ENCODE measurements around the gene CRYL1. TPM values are rescaled to one million over a fixed set of nuclear protein-coding genes. Genes with fewer than 3 reads are reported as not detected.

CRYL1 gene
- total and polyA plus RNA-seq, 9 of the 15 experiments (the other 6 are each of a cell fraction or from before 2014, with no cell fraction given), result 1.0 to 6.9 (median 2.4) TPM

- no peak for FAIRE-seq
- ChIA-PET CTCF (ENCODE audit: low intra/inter-chr PET ratio) (no interaction called here), POLR2A (no interaction called here)
- H3K79me2 ChIP-seq (ENCODE audit: control insufficient read depth, insufficient read depth, low read length), result no peaks in the 10 kb centered on the region
- ATAC-seq, result no peak
- no peaks in the 10 kb centered on the region for H3K36me3 ChIP-seq (ENCODE audit: control insufficient read depth, insufficient read depth, low read length)
- no peaks in the 10 kb centered on the region for H3K4me1 ChIP-seq (replicated peaks in 1 of 2; ENCODE audit: control insufficient read depth in 2 of 2, insufficient read depth in 2 of 2, low read length in 2 of 2)
- H3K9me1 ChIP-seq (ENCODE audit: control insufficient read depth, insufficient read depth, low read length), result no peaks in the 10 kb centered on the region
- H3K27ac ChIP-seq (ENCODE audit: extremely low read depth, low read depth, low read length), result no peak overlapping the region
- no peaks in the 10 kb centered on the region for H4K20me1 ChIP-seq (replicated peaks; ENCODE audit: control insufficient read depth, insufficient read depth, low read length)
- H2AFZ ChIP-seq (ENCODE audit: low read depth, low read length), result no peak overlapping the region
- H3K4me3 ChIP-seq, result no peak overlapping the region
- no peak for DNase-seq (ENCODE audit: extremely low read depth in 1 of 4, low spot score in 3 of 4)
- H3K4me2 ChIP-seq (ENCODE audit: insufficient read depth, low read length), result no peak overlapping the region
- no TSS peak for BruUV-seq (replicated peaks)
- no peak overlapping the region for H3K9ac ChIP-seq (ENCODE audit: insufficient read depth in 1 of 2, low read depth in 2 of 2, low read length in 2 of 2)
- WGBS (ENCODE audit: insufficient coverage, low coverage, missing lambda C conversion rate), result 26% methylated on average over 5 of the region's 10 CpGs
- no peaks in the 10 kb centered on the region for H3K27me3 ChIP-seq (ENCODE audit: control insufficient read depth in 2 of 2, insufficient read depth in 2 of 2, low read length in 2 of 2)
- in situ Hi-C loops (cut with MboI), result no loop called here
- intact Hi-C loops (cut with micrococcal nuclease), result no loop called here
- TF ChIP-seq RBM17 (IDR thresholded peaks at IDR 0.05; ENCODE audit: borderline replicate concordance, low read depth, low read length), result no peak
- TF ChIP-seq JUND (IDR thresholded peaks at IDR 0.05; ENCODE audit: borderline replicate concordance, low read depth, low read length), result no peak
- TF ChIP-seq JUND (tag; IDR thresholded peaks at IDR 0.05; ENCODE audit: borderline replicate concordance, low read depth, low read length), result no peak
- TF ChIP-seq FOXA3 (CRISPR knock-in tag; conservative IDR thresholded peaks at IDR 0.05 in 1 of 2, IDR thresholded peaks at IDR 0.05 in 1 of 2), result peak in 1 of 2 experiments; percentile 52; a peak in 1 of 4 replicates
- no peaks in the 10 kb centered on the region for H3K9me3 ChIP-seq (replicated peaks; ENCODE audit: control insufficient read depth, insufficient read depth, low read depth, low read length)
Observed at GRCh38 chr13:20534038-20534608, 8.5 kb upstream of the CRYL1 start.

DNA sequence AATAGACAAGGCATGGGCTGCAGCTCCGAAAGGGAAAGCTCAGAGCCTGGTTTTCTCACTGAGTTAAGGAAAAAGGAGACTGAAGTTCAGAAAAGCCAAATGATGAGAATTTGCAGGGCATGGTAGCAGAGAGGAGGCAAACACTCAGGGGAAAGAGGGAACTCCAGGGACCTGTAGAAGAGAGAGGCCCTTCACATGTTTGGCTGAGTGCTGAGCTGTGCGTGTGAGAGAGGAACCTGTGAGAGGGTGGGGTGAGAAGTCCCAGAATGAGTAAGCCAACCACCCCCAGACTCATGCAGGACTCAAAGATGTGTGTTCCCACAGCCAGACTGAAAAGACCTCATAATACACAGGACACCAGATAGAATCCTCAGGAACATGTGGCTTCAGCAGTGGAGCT lies 2.8 kb upstream of the CRYL1 start:
- no peaks in the 10 kb centered on the region for H4K20me1 ChIP-seq (replicated peaks; ENCODE audit: control insufficient read depth, insufficient read depth, low read length)
- TF ChIP-seq SMC3 (conservative IDR thresholded peaks at IDR 0.05; ENCODE audit: insufficient read depth, low read depth, low read length), result no peak
- no peak for TF ChIP-seq HNRNPLL (IDR thresholded peaks at IDR 0.05; ENCODE audit: low read depth, low read length, poor library complexity, severe bottlenecking)
- no peak for TF ChIP-seq ZNF561 (CRISPR knock-in tag; conservative IDR thresholded peaks at IDR 0.05)
- H3K4me1 ChIP-seq (replicated peaks in 1 of 2; ENCODE audit: control insufficient read depth in 2 of 2, insufficient read depth in 2 of 2, low read length in 2 of 2), result peaks cover 0 to 6% of the 10 kb centered on the region in 2 experiments; a peak in 3 of 5 replicates
- POLR2A ChIA-PET, result no interaction called here
- no peaks in the 10 kb centered on the region for H3K9me1 ChIP-seq (ENCODE audit: control insufficient read depth, insufficient read depth, low read length)
- DNase-seq (ENCODE audit: extremely low read depth in 1 of 4, low spot score in 3 of 4) (no peak), ATAC-seq (no peak), FAIRE-seq (no peak)
- H3K36me3 ChIP-seq (ENCODE audit: control insufficient read depth, insufficient read depth, low read length), result no peaks in the 10 kb centered on the region
- CTCF ChIA-PET (ENCODE audit: low intra/inter-chr PET ratio), result no interaction called here
- H3K9me3 ChIP-seq (replicated peaks; ENCODE audit: control insufficient read depth, insufficient read depth, low read depth, low read length), result no peaks in the 10 kb centered on the region
- in situ Hi-C loops (cut with MboI) (no loop called here), intact Hi-C loops (cut with micrococcal nuclease) (no loop called here)
- H3K79me2 ChIP-seq (ENCODE audit: control insufficient read depth, insufficient read depth, low read length), result no peaks in the 10 kb centered on the region
- H3K27me3 ChIP-seq (ENCODE audit: control insufficient read depth in 2 of 2, insufficient read depth in 2 of 2, low read length in 2 of 2), result no peaks in the 10 kb centered on the region
- H3K4me2 ChIP-seq (ENCODE audit: insufficient read depth, low read length), result no peak overlapping the region
- BruUV-seq (replicated peaks), result no TSS peak
- H2AFZ ChIP-seq (ENCODE audit: low read depth, low read length), result peak overlapping the region; percentile 64; the same call in 1 of the 2 replicates
- no peak overlapping the region for H3K27ac ChIP-seq (ENCODE audit: extremely low read depth, low read depth, low read length)
- H3K4me3 ChIP-seq, result no peak overlapping the region
- no peak overlapping the region for H3K9ac ChIP-seq (ENCODE audit: insufficient read depth in 1 of 2, low read depth in 2 of 2, low read length in 2 of 2)
- 58% methylated on average over 1 of the region's 2 CpGs for WGBS (ENCODE audit: insufficient coverage, low coverage, missing lambda C conversion rate)

Data from K562 (cell line).